GM21723 (cell line): Measurements from ENCODE around the gene AFF1.
"Not testable (repeated sequence)": the region's sequence is repeated elsewhere in the genome, so short reads cannot be mapped to it uniquely, and the experiment has no call there.

Experiments used
- ATAC-seq: cut with Tn5 transposase; IDR thresholded peaks from one replicate; pipeline ENCODE4 v1.9.1; 2021; ENCODE audit warnings: mild to moderate bottlenecking, moderate library complexity; ENCODE audit not compliant: unreplicated experiment

AFF1 gene

DNA sequence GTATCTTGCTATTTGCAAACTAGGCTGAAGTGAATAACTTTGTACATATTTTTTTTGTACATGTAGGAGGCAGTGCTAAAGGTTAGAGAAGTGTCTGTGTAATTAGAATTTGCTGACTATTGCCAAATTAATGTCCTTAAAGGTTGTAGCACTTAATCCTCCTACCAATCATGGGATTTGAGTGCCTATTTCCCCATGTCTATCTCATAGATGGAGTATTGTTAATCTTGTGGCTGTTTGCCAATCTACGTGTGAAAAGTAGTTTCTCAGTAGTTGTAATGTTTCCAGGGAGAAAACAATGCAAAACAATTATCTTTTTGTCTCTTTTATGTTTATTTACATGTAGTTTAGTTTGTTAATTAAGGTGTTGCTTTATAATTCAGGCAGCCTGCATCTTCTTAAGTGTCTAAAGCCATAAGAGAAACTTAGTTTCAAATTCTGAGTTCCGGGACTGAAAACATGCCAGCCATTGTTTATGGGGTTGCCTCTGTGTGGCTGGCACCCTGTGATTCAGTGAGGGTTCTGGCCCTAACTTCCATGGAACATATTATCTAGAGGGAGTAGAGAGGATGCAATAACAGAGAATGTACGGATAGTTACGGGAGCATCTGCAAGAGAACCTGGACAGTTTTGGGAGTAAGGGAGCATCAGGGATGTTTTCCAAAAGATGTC, 143.2 kb downstream of the AFF1 start:
- ATAC-seq, result no peak

DNA sequence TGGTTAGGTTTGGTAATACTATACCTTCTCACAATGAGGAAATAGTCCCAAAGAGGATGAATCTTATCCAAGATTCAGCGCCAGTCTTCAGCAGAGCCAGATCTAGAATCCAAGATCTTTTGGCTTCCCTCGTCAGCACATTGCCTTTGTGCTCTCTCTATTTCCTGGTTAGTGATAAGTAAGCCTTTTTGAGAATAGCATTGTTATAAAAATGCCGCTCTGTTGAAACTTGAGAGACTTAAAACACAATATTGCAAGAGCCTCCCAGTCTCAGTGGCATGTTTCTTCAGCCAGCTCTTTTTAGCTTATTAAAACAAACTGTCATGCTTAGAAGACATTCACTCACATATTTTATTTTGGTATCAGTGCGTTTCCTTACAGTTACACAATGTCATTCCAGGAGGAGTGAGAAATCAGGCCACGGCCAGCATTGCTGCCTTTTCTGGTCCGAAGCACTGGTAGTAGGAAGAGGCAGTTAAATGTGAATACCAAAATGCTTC, 144.2 kb downstream of the AFF1 start:
- no peak for ATAC-seq

DNA sequence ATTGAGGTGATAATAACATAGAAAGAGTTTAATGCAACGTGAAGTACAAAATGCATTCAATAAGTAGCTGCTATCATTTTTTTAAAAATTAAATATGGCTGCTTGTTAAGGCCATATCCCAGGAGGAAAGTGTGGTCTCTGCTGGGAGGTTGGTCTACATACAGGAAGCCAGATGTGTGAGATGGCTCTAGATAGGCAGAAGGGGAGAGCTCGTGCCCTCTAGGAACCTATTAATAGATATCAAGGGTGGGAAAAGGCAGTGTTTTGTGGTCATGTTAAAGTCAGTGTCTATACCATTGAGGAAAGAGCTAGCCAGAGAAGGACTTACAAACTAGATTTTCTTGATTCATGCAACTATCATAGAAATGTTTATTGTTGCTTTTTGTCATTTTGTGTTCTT, 145.2 kb downstream of the AFF1 start:
- ATAC-seq, result no peak

- no peak for ATAC-seq
Observed at GRCh38 chr4:87080462-87080861, 145.7 kb downstream of the AFF1 start.

DNA sequence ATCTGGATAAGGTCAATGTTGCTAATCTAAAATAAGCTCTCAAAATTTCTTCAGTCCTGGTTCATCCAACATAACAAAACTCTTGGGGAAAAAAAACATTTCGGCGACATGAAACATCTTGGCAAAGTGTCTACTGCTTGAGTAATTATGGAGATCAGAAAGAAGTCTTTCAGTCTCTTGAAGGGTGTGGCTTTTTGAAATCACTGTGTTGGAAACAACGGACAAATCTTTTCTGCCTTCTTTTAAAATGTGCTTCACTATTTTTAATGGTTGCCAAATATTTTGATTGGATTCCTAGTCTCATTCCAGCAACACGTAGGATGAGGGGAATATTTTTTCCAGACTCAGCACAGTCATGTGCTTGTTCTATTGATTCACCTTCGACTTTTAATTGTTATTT, 147.0 kb downstream of the AFF1 start:
- ATAC-seq, result no peak

GRCh38 chr4:87085732-87086131, 150.9 kb downstream of the AFF1 start:
- ATAC-seq, result not testable (repeated sequence)

- no peak for ATAC-seq
Observed at GRCh38 chr4:87086143-87086805, 151.5 kb downstream of the AFF1 start.

GRCh38 chr4:87087015-87087414, 152.2 kb downstream of the AFF1 start:
- no peak for ATAC-seq

DNA sequence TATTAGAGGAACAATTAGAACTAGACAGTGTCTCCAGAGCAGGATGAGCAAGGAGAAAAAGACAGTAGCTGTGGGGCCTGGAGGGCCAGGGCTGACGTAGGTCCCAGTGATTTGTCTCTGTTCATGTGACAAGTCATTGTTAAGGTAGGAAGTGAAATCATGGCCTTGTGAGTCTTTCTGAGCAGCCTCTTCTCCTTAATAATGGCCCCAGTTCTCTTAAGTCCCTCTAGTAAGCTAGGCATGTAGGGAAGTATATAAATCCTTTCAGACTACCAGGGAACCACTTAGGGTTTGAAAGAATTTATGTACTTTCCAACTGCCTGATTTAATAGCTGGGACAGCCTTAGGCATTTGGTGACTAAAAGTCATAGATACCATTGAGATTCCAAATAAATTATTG, 152.6 kb downstream of the AFF1 start:
- no peak for ATAC-seq

GRCh38 chr4:87088186-87088585, 153.4 kb downstream of the AFF1 start:
- no peak for ATAC-seq

GRCh38 chr4:87089368-87089767, 154.6 kb downstream of the AFF1 start:
- ATAC-seq, result no peak

DNA sequence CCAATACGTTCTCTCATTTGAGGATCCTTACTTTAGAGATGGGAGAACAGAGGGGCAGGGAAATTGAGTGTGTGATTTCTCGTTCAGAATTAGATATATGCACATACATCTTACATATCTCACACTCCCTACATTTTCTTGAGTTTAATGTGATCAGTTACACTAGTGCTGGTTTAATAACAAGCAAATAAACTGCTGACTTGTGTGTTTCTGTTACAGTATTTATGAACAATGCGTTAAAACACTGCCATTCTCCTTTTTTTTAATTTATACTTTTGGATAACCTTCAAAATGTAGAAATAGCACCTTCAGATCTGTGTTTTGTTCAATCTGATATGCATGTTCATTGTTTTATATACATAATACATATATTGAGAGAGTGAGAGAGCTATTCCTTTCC, 155.5 kb downstream of the AFF1 start:
- no peak for ATAC-seq

GRCh38 chr4:87092389-87093141, 157.8 kb downstream of the AFF1 start:
- peak; percentile 53 for ATAC-seq

GRCh38 chr4:87093443-87094123, 158.8 kb downstream of the AFF1 start:
- peak; percentile 78 for ATAC-seq

- ATAC-seq, result no peak
Observed at GRCh38 chr4:87097075-87097474, 162.3 kb downstream of the AFF1 start.

DNA sequence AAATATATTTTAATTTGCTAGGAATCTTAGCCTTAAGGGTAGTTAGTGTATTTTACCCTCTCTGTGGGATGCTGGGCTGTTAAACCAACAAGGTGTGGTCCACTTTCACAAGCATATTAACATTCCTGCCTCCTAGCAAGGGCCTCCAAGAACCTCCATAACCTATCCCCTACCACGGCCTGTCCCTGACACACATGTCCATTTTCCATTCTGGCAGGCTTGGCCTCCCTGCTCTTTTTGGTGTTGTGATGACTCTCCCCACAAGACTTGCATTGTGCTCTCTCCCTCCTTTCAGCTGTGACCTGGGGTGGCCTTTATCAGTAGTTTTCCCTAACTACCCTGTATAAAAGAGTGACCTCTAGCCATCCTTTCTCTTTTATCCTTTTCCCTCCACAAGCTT, 165.4 kb downstream of the AFF1 start:
- no peak for ATAC-seq

DNA sequence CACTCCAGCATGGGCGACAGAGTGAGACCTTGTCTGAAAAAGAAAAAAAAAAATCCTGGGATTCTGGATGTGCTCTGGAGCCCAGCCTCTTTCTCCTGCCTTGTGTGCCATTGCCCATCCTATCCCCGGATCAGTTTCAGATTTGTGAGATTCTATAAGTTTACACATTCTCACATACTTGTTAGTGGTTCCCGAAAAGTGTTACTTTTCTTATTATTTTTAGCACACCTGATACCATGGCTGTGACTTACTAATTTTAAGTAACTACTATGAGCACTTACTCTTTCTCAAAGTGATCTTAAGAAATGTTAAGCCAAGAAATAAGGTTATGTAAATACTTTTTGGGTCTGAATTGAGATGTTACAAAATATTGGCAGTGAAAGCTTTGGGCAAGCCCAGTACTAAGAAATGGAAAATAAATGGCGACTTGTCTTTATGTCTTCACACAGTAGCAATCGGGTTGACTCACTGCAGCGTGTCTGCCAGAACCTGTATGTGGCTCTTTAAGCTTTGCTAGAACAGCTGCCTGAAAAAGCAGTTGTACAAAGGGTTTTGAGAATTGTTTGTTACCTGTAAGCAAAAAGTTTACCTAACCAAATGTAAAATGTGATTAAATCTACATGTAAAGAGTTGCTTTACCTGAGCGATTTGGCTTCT, 166.9 kb downstream of the AFF1 start:
- no peak for ATAC-seq

DNA sequence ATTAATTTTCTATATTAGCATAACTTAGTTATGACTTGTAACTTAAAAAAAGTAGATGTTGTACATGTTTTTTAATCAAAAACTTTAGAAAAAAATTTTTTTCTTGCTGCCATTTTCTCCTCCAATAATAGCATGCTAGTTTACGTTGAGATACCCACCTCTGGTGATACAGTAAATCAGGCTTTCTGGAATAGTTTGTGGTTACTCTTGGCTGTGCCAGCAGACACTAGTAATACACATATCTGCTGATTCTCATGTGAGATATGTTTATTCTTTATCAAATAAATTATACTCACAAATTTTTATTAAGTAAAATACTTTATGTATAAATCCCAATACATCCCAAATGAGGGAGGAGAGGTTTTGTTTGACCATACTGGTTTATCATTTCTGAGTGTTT, 168.3 kb downstream of the AFF1 start:
- no peak for ATAC-seq

DNA sequence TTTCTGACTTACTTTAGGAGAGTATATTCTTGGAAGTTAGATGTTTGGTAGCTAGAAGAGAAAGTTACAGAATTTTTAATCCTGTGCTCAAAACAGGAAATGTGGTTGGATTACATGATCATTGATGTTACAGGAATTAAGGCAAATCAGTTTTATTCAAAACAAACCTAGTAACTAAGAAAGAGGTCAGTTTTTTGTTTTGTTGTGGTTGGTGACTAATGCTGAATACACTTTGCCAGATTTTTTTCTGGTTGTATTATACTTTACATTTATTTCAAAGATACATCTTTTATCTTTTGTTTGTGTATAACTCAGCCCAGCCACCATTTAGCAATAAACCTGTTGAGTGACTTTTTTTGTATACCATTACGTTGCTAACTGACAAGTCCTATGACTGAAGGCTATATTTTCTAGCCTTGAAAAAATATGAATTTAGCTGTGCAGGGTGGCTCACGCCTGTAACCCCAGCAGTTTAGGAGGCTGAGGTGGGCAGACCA, 168.9 kb downstream of the AFF1 start:
- no peak for ATAC-seq

- ATAC-seq, result no peak
Observed at GRCh38 chr4:87105101-87105845, 170.5 kb downstream of the AFF1 start.
